ENCODE data around the gene GALR2.

Gene GALR2

DNA sequence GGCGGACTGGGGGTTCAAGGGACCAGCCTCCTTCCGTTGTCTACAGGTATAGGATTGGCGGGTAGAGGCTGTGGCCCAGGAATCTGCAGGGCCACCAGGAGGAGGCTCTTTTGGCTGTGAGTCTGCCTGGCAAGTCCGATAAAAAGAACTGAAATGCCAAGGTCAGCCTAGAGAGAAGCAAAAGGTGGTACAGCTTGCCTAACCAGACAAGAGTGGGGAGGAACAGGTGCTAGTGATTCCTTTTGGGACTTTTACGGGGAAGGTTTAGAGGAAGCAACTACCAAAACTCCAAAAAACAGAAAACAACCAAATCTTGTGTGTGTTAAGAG is 41.8 kb upstream of the GALR2 start:
- DNase-seq (ENCODE audit: extremely low spot score): no peak
- TF ChIP-seq, protein P1, sequence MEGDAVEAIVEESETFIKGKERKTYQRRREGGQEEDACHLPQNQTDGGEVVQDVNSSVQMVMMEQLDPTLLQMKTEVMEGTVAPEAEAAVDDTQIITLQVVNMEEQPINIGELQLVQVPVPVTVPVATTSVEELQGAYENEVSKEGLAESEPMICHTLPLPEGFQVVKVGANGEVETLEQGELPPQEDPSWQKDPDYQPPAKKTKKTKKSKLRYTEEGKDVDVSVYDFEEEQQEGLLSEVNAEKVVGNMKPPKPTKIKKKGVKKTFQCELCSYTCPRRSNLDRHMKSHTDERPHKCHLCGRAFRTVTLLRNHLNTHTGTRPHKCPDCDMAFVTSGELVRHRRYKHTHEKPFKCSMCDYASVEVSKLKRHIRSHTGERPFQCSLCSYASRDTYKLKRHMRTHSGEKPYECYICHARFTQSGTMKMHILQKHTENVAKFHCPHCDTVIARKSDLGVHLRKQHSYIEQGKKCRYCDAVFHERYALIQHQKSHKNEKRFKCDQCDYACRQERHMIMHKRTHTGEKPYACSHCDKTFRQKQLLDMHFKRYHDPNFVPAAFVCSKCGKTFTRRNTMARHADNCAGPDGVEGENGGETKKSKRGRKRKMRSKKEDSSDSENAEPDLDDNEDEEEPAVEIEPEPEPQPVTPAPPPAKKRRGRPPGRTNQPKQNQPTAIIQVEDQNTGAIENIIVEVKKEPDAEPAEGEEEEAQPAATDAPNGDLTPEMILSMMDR (IDR thresholded peaks at IDR 0.05; ENCODE audit: control extremely low read depth, extremely low read depth, low read depth, missing control alignments): no peak
- CTCF ChIA-PET: interaction anchor here (0.9 to 4.2 kb wide), 6 partner anchors 9 to 266 kb away, joined by 3 to 24 read pairs (median 3); no protein-coding TSS in a partner anchor
- POLR2A ChIA-PET: no interaction called here

DNA sequence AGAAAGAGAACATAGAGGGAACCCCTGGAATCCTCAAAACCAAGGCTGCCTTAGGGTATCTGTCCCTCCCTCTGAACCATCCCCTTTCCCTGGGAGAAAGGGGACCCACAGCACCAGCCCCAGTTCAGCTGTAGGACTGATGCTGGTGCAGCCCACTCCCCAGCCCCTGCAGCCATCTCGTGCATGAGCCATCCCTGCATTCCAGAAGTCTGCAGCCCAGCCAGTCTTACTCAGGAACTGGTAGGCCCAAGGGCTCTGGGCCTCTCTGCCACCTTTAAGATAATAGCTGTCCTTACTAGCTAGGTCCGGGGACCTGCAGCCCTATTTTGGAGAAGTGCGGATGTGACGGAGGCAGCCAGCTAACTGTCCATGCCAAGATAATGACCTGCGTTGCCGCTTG is 41.4 kb upstream of the GALR2 start:
- no peak for DNase-seq (ENCODE audit: extremely low spot score)
- ChIA-PET POLR2A (no interaction called here), CTCF (interaction anchor here (0.8 to 4.2 kb wide), 7 partner anchors 9 to 266 kb away, joined by 3 to 24 read pairs (median 3); no protein-coding TSS in a partner anchor)
- TF ChIP-seq, protein P1 (IDR thresholded peaks at IDR 0.05; ENCODE audit: control extremely low read depth, extremely low read depth, low read depth, missing control alignments): no peak

DNA sequence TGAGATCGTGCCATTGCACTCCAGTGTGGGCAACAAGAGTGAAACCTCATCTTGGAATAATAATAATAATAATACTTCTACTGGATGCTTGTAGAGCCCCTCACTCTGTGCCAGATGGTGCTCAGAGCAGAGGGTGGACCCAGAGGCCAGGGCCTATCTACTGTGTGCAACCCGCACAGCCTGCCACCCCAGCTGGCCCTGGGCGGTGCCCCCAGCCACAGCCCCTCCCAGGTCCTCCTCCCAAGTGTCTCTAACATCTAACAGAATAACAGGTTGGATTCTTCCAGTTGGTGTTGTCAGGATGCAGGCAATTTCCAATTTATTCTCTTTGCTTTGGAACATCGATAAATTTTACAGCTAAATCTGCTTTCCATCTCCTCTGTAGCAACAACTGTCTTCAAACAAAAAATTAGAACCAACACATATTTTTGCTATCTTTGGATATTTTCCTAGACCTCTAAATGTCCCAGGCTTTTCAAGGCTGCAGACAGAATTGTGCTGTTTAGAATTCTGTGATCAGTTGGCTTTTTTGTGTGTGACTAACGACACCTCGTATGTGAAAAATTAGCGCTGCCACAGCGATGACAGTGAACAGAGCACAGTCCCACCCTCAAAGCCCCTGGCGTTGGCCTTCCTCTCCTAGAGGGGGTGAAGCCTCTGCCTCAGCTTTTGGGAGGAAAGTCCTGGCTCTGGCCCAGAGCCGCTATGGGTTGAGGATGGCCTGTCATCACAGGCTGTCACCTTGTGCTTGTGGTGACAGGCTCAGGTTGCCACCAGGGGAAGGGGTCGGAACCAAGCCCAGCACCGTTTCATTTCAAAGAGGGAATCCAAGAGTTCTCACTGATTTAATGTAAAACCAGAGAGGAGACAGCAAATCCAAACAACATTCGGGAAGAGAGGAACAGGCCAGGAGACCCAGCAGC is 39.9 kb upstream of the GALR2 start:
- ChIA-PET CTCF (interaction anchor here (1.2 to 4.2 kb wide), 4 partner anchors 13 to 264 kb away, joined by 3 to 24 read pairs (median 3); no protein-coding TSS in a partner anchor), POLR2A (no interaction called here)
- TF ChIP-seq, protein P1 (IDR thresholded peaks at IDR 0.05; ENCODE audit: control extremely low read depth, extremely low read depth, low read depth, missing control alignments): no peak
- no peak for DNase-seq (ENCODE audit: extremely low spot score)

DNA sequence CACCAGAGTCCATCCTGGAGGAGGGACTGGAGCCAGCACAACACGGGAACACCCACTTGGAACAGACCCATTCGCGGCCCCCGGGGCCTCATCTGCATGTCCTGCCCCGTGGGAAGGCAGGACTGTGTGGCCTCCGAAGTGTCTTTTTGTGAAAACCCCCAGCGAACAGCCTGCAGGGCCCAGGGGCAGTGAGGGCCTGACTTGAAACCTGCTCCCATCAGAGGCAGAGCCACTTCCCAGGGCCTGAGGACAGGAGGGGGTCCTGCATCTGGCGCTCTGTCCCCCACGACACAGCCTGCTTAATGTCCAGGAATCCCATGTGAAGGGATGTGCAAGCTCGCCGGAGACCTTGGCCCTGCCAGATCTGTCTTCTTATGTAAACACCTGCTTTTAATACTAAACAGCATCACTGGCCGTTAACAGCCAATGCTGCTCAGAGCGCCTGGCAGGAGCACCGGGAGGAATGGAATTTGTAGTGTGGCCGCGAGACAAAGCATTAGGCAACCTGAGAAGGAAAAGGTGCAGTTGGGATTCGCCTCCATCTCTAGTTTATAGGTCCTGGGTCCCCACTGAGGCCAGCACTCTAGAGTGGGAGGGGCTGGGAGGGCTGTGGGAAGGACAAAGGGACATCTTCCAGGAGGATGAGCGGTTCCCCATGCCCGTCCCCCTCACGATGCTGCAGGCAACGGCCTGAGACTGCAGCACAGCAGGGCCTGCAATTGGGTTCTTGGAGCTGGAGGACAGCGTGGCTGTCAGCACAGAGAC is 37.9 kb upstream of the GALR2 start:
- CTCF ChIA-PET: no interaction called here
- POLR2A ChIA-PET: no interaction called here
- TF ChIP-seq, protein P1 (IDR thresholded peaks at IDR 0.05; ENCODE audit: control extremely low read depth, extremely low read depth, low read depth, missing control alignments): no peak
- no peak for DNase-seq (ENCODE audit: extremely low spot score)

DNA sequence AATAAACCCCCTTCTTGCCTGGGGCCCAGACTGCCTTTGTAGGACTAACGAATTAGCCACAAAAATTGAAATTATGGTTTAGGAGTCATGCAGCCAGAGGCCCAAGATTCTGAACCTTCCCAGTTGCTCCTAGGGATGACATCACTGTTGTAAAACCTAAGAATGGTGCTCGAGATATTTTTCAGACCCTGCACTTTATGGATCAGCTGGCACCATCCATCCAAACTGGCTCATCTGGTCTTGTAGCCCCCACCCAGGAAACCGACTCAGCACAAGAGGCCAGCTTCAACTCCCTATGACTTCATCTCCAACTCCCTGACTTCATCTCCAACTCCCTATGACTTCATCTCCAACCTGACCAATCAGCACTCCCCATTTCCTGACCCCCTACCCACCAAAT is 36.5 kb upstream of the GALR2 start:
- TF ChIP-seq, protein P1 (IDR thresholded peaks at IDR 0.05; ENCODE audit: control extremely low read depth, extremely low read depth, low read depth, missing control alignments): no peak
- POLR2A ChIA-PET: no interaction called here
- CTCF ChIA-PET: interaction anchor here (0.9 to 2.2 kb wide), 4 partner anchors 17 to 38 kb away, joined by 3 to 6 read pairs (median 3); partner anchors contain the start of gene CDK3
- no peak for DNase-seq (ENCODE audit: extremely low spot score)

DNA sequence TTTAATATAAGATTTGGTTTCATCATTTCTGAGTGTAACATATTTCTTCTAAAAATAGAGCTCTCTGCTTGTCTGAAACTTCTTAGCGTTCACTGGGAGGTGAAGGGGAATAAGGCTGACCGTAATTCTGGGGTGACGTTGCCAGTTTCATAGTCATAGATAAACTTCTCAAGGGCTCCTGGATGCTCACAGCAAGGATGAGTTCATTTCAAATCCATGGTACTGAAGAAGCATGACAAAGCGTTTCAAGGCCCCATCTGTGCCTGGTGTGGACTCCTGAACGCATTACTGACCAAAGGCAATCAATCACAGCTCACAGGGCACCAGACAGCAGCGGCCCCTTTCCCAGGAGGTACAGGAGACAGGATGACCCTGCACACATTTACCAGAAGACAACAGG is 35.5 kb upstream of the GALR2 start:
- ChIA-PET POLR2A (no interaction called here), CTCF (interaction anchor here (1.6 to 2.2 kb wide), 2 partner anchors 24 to 39 kb away, joined by 3 to 6 read pairs; partner anchors contain the start of gene CDK3)
- DNase-seq (ENCODE audit: extremely low spot score): no peak
- TF ChIP-seq, protein P1 (IDR thresholded peaks at IDR 0.05; ENCODE audit: control extremely low read depth, extremely low read depth, low read depth, missing control alignments): no peak

Measured in GM10248 (cell line).